KMS-11 (cell line): ENCODE data around the gene TMEM89.

ENCODE experiments used
- H2AFZ ChIP-seq: fragments of 200-600 bp; sonication (generic); 2 replicates; pipeline ENCODE4 v1.6.1; 2016; ENCODE audit warnings: antibody characterized with exemption, mixed run types, low read depth
- H3K27ac ChIP-seq: fragments of 200-600 bp; sonication (generic); 2 replicates; pipeline ENCODE4 v1.6.1; 2016; ENCODE audit warnings: mild to moderate bottlenecking, mixed run types
- H3K27me3 ChIP-seq: fragments of 200-600 bp; sonication (generic); 2 replicates; pipeline ENCODE4 v1.6.1; 2017; ENCODE audit warnings: mild to moderate bottlenecking, low read depth, mixed run types, moderate library complexity; ENCODE audit not compliant: insufficient read depth
- H3K36me3 ChIP-seq: fragments of 200-600 bp; sonication (generic); 2 replicates; pipeline ENCODE4 v1.6.1; 2017; ENCODE audit warnings: mild to moderate bottlenecking, mixed run types; ENCODE audit not compliant: insufficient read depth
- H3K4me1 ChIP-seq: fragments of 200-600 bp; sonication (generic); 2 replicates; pipeline ENCODE4 v1.6.1; 2016; ENCODE audit warnings: mild to moderate bottlenecking, low read depth, mixed run types; ENCODE audit not compliant: poor library complexity, severe bottlenecking
- H3K4me2 ChIP-seq: fragments of 200-600 bp; sonication (generic); 2 replicates; pipeline ENCODE4 v1.7.0; 2016; ENCODE audit warnings: mild to moderate bottlenecking, mixed run types
- H3K4me3 ChIP-seq: fragments of 200-600 bp; sonication (generic); IDR thresholded peaks from 2 replicates; pipeline ENCODE4 v1.6.1; 2017; ENCODE audit warnings: low read depth, low read length, mixed read lengths; ENCODE audit not compliant: insufficient read depth
- H3K79me2 ChIP-seq: fragments of 200-600 bp; sonication (generic); 2 replicates; pipeline ENCODE4 v1.6.1; 2016; ENCODE audit warnings: low read depth, mixed run types; ENCODE audit not compliant: insufficient read depth
- H3K9ac ChIP-seq: fragments of 200-600 bp; sonication (generic); 2 replicates; pipeline ENCODE4 v1.6.1; 2016; ENCODE audit warnings: mild to moderate bottlenecking, mixed run types
- H4K20me1 ChIP-seq: fragments of 200-600 bp; sonication (generic); 2 replicates; pipeline ENCODE4 v1.6.1; 2016; ENCODE audit warnings: mild to moderate bottlenecking, mixed run types; ENCODE audit not compliant: insufficient read depth
- CTCF ChIP-seq: fragments of 200-600 bp; sonication (generic); conservative IDR thresholded peaks from 2 replicates; pipeline ENCODE4 v1.6.1; 2017; ENCODE audit warnings: low read depth, mild to moderate bottlenecking, antibody characterized with exemption, low read length, moderate library complexity, mixed read lengths

The TMEM89 gene

GRCh38 chr3:48593337-48593736 lies 28.2 kb downstream of the TMEM89 start:
- no peak for TF ChIP-seq CTCF
- Histone ChIP-seq H3K9ac (no peak overlapping the region), H2AFZ (no peak overlapping the region), H3K36me3 (no peaks in the 10 kb centered on the region), H3K27me3 (peaks cover 11% of the 10 kb centered on the region; the same call in 1 of the 2 replicates), H4K20me1 (no peaks in the 10 kb centered on the region), H3K27ac (no peak overlapping the region), H3K4me3 (no peak overlapping the region), H3K79me2 (no peaks in the 10 kb centered on the region), H3K4me1 (no peaks in the 10 kb centered on the region), H3K4me2 (no peak overlapping the region)

GRCh38 chr3:48592519-48593087 lies 29.0 kb downstream of the TMEM89 start:
- Histone ChIP-seq H3K4me1 (no peaks in the 10 kb centered on the region), H4K20me1 (no peaks in the 10 kb centered on the region), H2AFZ (no peak overlapping the region), H3K9ac (no peak overlapping the region), H3K4me3 (no peak overlapping the region), H3K27ac (no peak overlapping the region), H3K79me2 (no peaks in the 10 kb centered on the region), H3K4me2 (no peak overlapping the region), H3K36me3 (no peaks in the 10 kb centered on the region), H3K27me3 (peaks cover 11% of the 10 kb centered on the region; the same call in 1 of the 2 replicates)
- no peak for TF ChIP-seq CTCF

GRCh38 chr3:48591886-48592518 lies 29.6 kb downstream of the TMEM89 start:
- Histone ChIP-seq H3K4me2 (no peak overlapping the region), H3K79me2 (no peaks in the 10 kb centered on the region), H3K4me1 (no peaks in the 10 kb centered on the region), H3K36me3 (no peaks in the 10 kb centered on the region), H4K20me1 (no peaks in the 10 kb centered on the region), H3K9ac (no peak overlapping the region), H3K27ac (no peak overlapping the region), H2AFZ (no peak overlapping the region), H3K27me3 (peaks cover 11% of the 10 kb centered on the region; the same call in 1 of the 2 replicates), H3K4me3 (no peak overlapping the region)
- no peak for TF ChIP-seq CTCF

GRCh38 chr3:48591436-48591835 lies 30.1 kb downstream of the TMEM89 start:
- no peaks in the 10 kb centered on the region for H4K20me1 ChIP-seq
- TF ChIP-seq CTCF = no peak
- H3K79me2 ChIP-seq = no peaks in the 10 kb centered on the region
- H3K4me3 ChIP-seq = no peak overlapping the region
- H3K9ac ChIP-seq = no peak overlapping the region
- peaks cover 13% of the 10 kb centered on the region; the same call in 1 of the 2 replicates for H3K27me3 ChIP-seq
- H3K4me2 ChIP-seq = no peak overlapping the region
- no peaks in the 10 kb centered on the region for H3K36me3 ChIP-seq
- no peak overlapping the region for H3K27ac ChIP-seq
- no peaks in the 10 kb centered on the region for H3K4me1 ChIP-seq
- no peak overlapping the region for H2AFZ ChIP-seq
